HG02759 (cell line): ENCODE data around the gene TMED8.
"Not testable (repeated sequence)": the region's sequence is repeated elsewhere in the genome, so short reads cannot be mapped to it uniquely, and the experiment has no call there.

Experiments used
- ATAC-seq: cut with Tn5 transposase; IDR thresholded peaks from one replicate; pipeline ENCODE4 v1.9.1; 2021; ENCODE audit warnings: mild to moderate bottlenecking, moderate library complexity; ENCODE audit not compliant: unreplicated experiment

Gene TMED8

GRCh38 chr14:77369285-77369684, 7.6 kb downstream of the TMED8 start:
- no peak for ATAC-seq

- peak; percentile 74 for ATAC-seq
Observed at GRCh38 chr14:77364146-77364545, 12.7 kb downstream of the TMED8 start.

- no peak for ATAC-seq
Observed at GRCh38 chr14:77359626-77360025, 17.3 kb downstream of the TMED8 start.

GRCh38 chr14:77356899-77357298, 20.0 kb downstream of the TMED8 start:
- ATAC-seq = no peak

GRCh38 chr14:77355811-77356210, 21.1 kb downstream of the TMED8 start:
- ATAC-seq = no peak

GRCh38 chr14:77353469-77354141, 23.3 kb downstream of the TMED8 start:
- ATAC-seq = no peak

- ATAC-seq = no peak
Observed at GRCh38 chr14:77347751-77348150, 29.1 kb downstream of the TMED8 start.

GRCh38 chr14:77346495-77346894, 30.4 kb downstream of the TMED8 start:
- no peak for ATAC-seq

- no peak for ATAC-seq
Observed at GRCh38 chr14:77344377-77344996, 32.4 kb downstream of the TMED8 start.

GRCh38 chr14:77343662-77344061, 33.2 kb downstream of the TMED8 start:
- ATAC-seq = no peak

- no peak for ATAC-seq
Observed at GRCh38 chr14:77342726-77343397, 34.0 kb downstream of the TMED8 start.

- ATAC-seq = no peak
Observed at GRCh38 chr14:77340389-77340788, 36.5 kb downstream of the TMED8 start.

GRCh38 chr14:77339407-77339806, 37.5 kb downstream of the TMED8 start:
- ATAC-seq = no peak

GRCh38 chr14:77338302-77338701, 38.6 kb downstream of the TMED8 start:
- ATAC-seq = no peak

GRCh38 chr14:77337880-77338279, 39.0 kb downstream of the TMED8 start:
- no peak for ATAC-seq

- not testable (repeated sequence) for ATAC-seq
Observed at GRCh38 chr14:77337255-77337654, 39.6 kb downstream of the TMED8 start.

GRCh38 chr14:77335576-77335975, 41.3 kb downstream of the TMED8 start:
- no peak for ATAC-seq

GRCh38 chr14:77329872-77330271, 47.0 kb downstream of the TMED8 start:
- ATAC-seq = no peak

- ATAC-seq = no peak
Observed at GRCh38 chr14:77327111-77327510, 49.8 kb downstream of the TMED8 start.

GRCh38 chr14:77325746-77326094, 51.2 kb downstream of the TMED8 start:
- ATAC-seq = no peak

GRCh38 chr14:77324816-77325745, 51.8 kb downstream of the TMED8 start:
- ATAC-seq = no peak
